Activated CD4-positive, CD25-positive, alpha-beta regulatory T cell treated with anti-CD3 and anti-CD28 coated beads, Interleukin-2, amount 50 U/mL, for 72 hours (primary cell): ENCODE results near the gene OR51E2.

ENCODE experiments used
- DNase-seq: peaks from one replicate; pipeline ENCODE4 v3.0.0; 2021

OR51E2 gene

GRCh38 chr11:4658629-4659445 is 38.8 kb downstream of the OR51E2 start:
- DNase-seq, result no peak

- DNase-seq, result no peak
These were observed 42.9 kb downstream of the OR51E2 start for GRCh38 chr11:4654635-4655369.

DNA sequence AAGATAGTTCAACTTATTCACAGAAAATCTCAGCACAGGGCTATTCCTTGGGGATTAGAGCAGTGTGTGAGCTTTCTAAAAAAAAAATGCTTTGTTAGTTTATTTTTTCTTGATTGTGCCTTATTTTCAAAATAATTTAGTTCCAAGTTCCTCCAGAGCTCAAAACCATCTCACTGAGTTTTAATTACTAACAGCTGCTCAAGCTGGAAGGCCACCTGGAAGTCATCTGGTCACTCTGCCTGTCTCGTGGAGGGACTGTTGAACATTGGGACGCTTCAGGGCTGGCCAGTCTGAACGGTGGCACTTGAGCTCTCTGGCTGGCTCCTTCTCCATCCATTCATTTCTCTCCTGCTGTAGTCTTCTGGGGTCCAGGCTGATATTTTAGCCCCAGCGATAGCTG is 49.9 kb downstream of the OR51E2 start:
- DNase-seq, result no peak

DNA sequence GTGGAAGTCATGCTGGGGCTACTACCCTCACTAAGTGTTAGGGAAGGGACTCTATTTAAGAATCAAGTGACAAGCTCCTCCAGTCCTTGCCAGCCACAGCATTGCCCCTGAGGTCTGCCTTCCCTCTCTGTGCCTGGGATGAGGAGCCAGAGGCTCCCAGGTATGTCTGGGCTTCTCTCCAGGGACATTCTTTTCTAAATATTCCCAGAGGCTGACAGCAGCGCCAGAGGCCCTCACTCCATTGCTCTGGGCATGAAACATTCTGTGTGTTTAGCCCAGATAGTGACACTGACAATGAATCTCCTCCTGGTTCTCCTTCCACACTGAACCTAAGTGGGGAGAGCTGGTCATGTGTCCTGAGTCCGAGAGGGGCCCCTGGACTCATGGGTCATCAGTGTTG is 51.7 kb downstream of the OR51E2 start:
- no peak for DNase-seq

DNA sequence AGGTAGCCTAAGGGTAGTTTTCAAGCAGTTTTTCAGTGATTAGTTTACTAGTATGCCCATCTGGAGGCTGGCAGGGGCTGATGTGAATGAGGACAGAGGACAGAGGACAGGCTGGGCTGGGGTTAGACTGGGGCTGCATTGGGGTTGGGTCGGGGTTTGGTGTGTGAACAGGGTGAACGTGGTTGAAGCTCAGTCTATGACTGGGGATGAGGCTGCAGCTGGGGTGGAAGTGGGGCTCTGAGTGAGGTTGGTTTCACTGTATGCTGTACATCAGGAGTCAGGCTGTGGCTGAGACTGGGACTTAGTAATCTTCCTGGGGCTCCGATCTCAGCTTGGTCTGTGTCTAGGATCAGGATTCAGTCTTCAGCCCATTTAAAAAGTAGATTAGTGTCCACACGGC is 53.4 kb downstream of the OR51E2 start:
- DNase-seq, result no peak

GRCh38 chr11:4643682-4644081 is 54.0 kb downstream of the OR51E2 start, which contains the start of gene OR51E1:
Gene OR51E1 (plus strand): TSS chr11:4643982. CDS start chr11:4652527, 8,545 bp downstream.
- DNase-seq, result no peak

DNA sequence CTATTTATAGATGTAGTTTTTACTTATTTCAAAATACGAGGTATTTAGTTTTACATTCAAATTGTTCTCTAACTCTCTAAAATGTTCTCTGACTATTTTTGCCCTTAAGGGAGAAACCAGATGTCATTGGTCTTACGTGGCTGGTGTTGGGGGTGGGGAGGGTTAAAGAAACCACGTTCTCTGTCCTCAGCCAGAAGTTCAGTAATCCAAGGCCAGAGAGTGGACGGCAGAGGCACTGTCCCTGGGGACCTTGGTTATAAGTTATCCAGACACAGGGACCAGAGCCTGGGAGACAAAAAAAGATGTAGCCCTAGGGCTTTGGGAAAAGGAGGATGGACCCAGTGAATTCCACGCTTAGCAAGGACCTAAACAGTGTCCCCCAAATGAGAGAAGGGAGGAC is 54.6 kb downstream of the OR51E2 start:
- no peak for DNase-seq

DNA sequence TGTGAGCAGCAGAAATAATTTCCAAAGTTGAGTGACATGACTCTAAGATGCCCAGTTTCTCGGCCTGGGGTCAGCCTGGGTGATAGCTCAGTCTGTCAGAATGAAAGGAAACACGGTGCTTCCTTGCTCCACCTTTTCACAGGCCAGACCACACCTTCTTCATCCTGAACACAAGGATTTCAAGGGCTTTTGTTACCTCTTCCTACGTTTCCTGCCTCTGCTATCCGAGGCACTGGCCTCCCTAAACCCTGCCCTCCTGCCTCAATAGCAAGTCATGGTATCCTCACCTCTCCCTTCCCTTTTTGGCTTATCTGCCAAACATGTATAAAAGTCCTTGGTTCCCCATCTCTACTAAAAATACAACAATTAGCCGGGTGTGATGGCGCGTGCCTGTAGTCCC is 55.6 kb downstream of the OR51E2 start:
- no peak for DNase-seq

- no peak for DNase-seq
These were observed 56.2 kb downstream of the OR51E2 start for GRCh38 chr11:4641501-4641900.

- no peak for DNase-seq
These were observed 57.7 kb downstream of the OR51E2 start for GRCh38 chr11:4639931-4640330.

- DNase-seq, result no peak
These were observed 60.0 kb downstream of the OR51E2 start for GRCh38 chr11:4637662-4638047.

- DNase-seq, result peak; percentile 72
These were observed 60.5 kb downstream of the OR51E2 start, which contains the start of gene OR51D1 for GRCh38 chr11:4636962-4637661. Gene OR51D1 (plus strand): TSS chr11:4637477. CDS start chr11:4639791, 2,314 bp downstream.

- DNase-seq, result no peak
These were observed 61.5 kb downstream of the OR51E2 start for GRCh38 chr11:4636136-4636535.
